NCI-H146 treated with DMSO at 0.1 percent for 48 hours (cell line): ENCODE data around the gene ANKRD23.
"Not testable (repeated sequence)": the region's sequence is repeated elsewhere in the genome, so short reads cannot be mapped to it uniquely, and the experiment has no call there.

ENCODE experiments used
- DNase-seq: peaks from one replicate; lab custom pipeline; 2025; ENCODE audit not compliant: unreplicated experiment; lab: John Stamatoyannopoulos, UW

ANKRD23 gene

DNA sequence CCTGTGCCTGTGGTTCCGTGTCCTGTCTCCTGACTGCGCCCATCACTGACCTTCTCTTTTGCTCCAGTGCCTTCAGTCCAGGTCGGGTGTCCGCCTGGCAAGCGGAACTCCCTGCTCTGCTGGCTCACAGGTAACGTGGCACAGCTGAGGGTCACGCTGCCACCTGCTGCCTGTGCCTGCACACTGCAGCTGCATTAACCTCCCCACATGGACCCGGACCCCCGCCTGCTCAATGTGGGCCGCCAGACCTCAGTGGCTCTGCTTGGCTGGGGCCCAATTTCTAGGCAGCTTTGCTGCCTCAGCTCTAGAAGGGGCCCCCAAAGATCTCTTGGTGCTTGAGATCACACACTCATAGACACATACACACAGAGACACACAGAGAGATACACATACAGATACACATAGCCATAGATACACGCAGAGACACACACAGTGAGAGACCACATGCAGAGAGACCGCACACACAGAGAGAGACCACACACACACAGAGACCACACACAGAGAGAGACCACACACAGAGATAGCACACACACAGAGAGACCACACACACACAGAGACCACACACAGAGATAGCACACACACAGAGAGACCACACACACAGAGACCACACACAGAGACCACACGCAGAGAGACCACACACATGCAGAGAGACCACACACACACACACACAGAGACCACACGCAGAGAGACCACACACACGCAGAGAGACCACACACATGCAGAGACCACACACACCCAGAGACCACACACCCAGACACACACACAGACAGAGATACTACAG is 42.6 kb downstream of the ANKRD23 start:
- DNase-seq, result peak; percentile 8

DNA sequence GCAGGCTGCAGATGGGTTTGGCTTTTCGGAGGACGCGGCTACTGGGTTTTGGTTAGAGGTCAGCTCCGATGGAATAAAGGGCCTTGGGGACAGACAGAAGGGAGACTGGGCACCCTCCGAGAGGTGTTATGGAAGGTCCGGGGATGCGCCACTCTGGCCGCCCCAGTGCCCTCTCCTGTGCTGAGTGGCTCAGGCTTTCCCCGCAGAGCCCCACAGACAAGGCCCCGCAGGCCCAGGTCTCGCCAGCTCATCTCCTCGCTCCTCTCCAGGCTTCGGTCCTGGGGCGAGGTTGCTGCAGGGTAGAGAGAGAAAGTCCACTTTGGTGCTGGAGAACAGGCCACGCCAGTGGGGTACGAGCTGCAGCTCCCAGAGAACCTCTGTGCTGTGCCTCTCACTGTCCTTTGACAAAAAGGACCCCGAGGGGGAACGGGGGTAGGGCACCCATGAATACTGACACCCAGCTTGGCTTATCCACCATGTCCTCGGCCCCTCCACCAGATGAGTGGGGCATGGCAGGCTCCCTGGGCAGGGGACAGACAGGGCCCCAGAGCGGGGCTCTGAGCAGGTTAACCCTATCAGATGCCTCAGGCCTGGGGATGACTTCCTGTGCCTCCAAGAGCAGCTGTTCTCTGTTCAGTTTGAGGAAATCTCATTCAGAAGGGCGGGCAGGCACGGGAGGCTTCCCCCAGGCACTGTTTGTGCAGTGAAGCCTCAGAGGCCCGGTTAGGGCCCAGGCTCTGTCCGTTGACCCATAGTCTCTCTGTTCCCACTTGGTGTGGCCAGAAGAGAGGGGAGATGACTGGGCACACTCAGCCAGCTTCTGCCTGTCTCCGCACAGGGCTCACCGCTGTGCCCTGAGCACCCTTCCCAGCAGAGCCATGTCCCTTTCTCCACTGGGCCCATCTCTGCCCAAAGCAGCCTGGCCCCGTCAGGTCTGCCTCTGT is 43.5 kb downstream of the ANKRD23 start:
- no peak for DNase-seq

DNA sequence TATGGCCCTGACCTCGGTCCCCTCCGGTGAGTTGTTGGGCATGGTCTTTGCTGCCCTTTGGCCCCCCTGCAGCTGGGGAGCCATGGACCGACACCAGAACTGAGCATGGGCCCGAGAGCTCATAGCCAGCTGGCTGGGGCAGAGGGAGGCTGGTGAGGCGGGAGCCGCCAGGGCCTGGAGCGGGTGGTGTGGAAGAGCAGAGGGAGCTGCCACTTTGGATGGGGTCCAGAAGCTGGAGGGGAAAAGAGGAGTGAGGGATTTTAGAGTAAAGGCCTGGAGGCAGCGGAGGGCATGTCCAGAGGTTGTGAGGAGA is 44.2 kb downstream of the ANKRD23 start:
- DNase-seq, result no peak

DNA sequence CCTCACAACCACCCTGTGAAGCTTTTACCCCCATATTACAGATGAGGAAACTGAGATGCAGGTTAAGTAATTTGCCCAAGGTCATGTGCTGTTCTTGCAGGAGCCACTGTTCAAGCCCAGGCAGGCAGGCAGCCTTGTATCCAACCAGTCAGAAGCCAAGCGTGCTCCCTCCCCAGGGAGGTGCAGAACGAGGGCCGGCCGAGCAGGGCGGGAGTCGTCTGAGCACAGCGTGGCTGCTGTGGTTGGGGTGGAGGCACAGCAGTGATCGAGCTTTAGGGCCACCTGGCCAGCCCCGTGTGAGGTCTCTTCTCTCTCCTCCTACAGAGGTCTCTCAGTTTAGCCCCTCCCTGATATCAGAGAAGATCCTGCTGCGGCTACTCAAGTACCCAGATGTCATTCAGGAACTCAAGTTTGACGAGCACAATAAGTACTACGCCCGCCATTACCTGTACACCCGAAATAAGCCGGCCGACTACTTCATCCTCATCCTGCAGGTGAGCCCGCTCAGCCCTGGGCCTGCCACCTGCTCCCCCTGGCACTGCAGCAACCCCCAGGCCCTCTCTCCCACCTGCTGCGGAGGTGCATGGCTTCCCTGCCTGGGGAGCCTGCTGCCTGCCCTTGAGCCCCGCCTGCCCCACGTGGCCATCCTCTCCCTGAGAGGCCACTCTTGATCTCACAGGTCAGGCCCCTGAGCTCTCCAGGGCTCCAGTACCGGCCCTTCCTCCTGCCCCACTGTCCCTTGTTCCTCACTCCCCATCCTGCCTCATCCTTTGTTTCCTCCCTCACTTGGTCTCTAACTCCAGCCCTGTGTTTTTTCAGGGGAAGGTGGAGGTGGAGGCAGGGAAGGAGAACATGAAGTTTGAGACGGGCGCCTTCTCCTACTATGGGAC is 44.8 kb downstream of the ANKRD23 start:
- no peak for DNase-seq

DNA sequence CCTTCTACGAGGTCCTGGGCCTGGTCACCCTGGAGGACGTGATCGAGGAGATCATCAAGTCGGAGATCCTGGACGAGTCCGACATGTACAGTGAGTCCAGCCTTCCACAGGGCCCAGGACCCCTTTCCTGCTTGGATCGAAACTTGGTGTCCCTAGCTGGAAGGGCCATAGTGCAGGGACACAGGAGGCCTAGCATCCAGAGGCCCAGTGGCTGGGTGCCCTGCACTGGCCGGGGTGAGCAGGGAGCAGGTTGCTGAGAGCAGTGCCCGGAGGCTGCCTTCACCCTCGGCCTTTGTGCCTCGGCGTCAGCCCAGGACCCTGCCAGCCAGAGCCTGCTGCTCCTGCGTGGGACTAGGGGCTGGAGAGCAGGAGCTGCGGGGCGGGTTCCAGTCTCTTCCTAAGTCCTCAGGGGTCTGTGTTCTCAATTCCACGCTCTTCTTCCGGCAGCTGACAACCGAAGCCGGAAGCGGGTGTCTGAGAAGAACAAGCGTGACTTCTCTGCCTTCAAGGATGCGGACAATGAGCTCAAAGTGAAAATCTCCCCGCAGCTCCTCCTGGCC is 46.7 kb downstream of the ANKRD23 start:
- DNase-seq, result no peak

DNA sequence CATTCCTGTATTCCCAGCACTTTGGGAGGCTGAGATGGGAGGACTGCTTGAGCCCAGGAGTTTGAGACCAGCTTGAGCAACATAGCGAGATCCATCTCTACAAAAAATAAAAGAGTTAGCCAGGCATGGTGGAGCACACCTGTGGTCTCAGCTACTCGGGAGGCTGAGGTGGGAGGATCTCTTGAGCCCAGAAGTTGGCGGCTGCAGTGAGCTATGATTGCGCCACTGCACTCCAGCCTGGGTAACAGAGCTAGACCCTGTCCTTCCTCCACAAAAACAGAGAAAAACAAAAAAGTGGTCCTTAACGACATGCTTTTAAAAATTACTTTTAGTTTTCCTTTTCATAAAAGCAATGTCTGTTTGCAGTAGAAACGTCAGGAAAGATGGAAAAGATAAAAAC is 47.3 kb downstream of the ANKRD23 start:
- not testable (repeated sequence) for DNase-seq

DNA sequence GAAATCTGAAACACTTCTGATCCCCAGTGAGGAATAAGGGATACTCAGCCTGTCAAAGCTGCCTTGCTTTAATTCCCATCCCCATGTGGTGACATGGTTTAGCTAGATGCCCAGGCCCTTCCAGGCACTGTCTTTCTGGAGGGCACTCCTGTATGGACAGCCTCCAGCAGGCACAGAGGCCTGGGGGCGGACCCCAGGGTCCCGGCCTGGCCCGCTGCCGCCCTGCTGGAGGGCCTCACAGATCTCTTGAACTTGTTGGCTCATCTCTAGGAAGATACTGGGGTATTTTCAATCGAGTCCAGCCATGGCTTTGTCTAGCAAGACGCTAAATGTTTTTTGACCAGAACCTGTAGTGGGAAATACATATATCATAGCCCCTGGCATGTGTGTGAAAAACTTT is 48.7 kb downstream of the ANKRD23 start:
- no peak for DNase-seq

DNA sequence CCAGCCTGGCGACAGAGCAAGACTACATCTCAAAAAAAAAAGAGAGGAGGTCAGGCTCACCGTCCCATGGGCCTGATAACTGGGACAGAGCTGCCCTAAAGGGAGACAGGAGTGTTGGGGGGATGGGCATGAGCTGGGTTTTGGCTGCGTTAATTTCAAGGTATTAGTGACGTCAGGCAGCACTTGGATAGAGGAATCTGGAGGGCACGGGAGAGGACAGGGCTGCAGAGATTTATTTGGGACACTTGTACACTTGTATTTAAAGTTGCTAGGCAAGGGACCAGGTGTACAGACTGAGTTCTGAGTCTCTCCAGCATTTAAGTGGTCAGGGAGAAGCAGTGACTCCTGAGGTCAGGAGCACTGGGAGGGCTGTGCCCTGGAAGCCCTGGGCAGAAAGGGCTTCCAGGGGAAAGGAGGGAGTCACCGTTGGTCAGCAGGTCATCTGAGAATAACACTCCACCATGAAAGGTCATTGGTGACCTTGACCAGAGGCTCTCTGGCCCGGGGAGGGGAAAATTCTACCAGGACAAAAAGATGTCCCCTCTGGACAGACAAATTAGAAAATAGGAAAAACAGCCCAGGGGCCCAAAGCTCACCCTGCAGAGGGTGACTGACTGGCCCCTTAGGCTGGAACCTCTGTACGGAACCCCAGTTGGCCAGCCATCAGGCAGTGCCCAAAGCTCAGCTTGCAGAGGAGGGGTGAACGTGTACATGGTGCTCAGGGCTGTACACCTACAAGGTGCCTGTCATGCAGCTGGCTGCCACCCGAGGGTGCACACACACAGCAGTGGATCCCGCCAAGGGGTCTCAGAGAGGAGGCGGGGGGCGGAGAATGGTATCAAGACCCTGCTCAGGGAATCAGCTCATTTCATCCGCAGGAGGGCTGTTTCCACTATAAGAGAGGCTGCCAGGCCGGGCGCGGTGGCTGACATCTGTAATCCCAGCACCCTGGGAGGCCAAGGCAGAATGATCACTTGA is 50.8 kb downstream of the ANKRD23 start:
- DNase-seq, result no peak

DNA sequence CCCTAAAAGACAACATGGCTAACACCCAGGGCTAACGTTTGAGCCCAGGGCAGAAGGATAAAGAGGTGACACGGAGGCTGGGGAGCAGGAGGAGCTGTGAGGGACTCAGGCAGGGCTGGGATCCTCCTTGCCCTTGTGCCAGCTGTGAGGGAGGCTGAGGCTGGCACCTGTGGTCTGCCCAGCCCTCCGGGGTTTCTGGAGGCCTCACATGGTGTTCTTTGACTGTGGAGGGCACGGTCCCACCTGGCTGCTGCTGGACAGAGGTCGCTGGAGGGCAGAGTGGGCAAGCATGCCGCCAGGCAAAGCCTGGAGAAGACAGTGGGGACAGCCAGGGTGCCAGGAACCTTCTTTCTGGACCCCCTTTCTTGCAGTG is 54.6 kb downstream of the ANKRD23 start:
- DNase-seq, result no peak

DNA sequence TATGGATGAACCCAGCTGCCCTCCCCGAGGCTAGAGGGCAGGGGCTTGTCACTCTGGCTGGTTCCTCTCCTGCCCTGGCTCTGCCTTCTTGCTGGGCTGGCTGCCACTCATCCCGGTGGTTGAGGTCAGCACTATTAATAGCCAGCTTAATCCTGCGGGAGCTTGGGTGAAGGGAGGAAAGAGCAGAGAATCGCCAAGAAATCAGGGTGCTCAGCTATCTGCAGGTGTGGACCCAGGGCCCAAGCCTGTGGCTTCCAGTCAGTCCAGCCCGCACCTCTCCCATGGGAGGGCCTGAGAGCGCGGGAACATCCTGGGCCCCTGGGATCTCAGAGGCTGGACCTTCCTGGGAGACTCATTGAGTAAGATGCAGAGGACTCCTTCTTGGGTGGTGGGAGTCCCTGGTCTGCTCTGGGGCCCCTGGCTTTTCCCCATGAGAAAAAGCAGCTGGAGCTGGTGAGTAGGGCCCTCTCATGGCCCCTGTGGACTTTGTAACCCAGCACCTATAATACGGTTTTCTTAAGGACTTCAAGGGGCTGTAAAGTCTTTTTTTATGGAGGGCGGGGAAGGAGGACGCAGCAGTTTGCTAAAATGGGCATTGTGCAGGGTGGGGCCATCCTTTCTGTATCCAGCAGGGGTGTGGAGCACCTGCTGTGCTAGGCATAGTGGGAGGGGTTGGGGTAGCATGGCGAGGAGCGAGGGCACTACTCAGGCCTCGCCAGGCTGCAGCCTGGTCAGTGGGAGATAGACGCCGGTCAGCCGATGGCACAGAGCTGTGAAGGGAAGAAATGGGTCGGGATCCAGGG is 55.2 kb downstream of the ANKRD23 start:
- no peak for DNase-seq
